ENCODE results near the gene PIK3AP1.
A peak's percentile ranks its signal among the peaks of the same experiment; 100 is the strongest.

The PIK3AP1 gene

DNA sequence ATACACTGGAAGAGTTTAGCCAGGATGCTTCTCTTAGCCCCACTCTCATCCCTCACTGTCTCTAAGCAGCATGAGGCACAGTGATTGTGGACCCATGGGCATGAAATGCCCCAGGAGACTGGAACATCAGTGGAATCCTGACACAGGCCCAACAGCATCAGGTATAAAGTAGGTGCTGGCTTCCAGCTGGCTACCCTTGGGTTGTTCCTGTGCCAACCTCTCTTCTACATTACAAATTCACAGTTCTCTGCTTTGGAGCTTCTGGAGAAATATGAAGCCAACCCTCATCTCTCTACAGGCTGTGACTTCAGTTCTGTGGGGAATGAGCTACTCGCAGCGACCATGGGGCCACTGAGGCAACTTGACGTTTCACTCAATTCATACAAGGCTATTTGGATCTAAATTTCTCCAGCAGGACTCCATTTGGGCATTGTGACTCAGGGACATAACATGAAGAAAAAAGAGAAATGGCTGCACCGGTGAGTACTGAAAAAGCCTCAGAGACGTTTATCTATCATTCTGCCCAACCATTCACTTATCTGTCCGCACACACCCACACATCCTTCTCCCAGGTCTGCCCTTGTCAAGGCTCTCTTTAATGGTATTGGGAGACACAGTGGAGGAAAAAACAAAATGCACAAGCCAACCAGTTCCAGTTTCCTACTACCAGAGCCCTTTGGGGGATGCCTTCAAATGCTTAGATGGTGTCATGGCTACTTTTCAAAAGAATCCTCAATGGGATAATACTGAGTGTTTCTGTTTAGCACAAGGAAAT is 98.1 kb downstream of the PIK3AP1 start:
- H3K9me3 Mint-ChIP-seq: no peaks in the 10 kb centered on the region
- no peak overlapping the region for H3K27ac Mint-ChIP-seq
- peaks cover 43% of the 10 kb centered on the region for H3K36me3 Mint-ChIP-seq

DNA sequence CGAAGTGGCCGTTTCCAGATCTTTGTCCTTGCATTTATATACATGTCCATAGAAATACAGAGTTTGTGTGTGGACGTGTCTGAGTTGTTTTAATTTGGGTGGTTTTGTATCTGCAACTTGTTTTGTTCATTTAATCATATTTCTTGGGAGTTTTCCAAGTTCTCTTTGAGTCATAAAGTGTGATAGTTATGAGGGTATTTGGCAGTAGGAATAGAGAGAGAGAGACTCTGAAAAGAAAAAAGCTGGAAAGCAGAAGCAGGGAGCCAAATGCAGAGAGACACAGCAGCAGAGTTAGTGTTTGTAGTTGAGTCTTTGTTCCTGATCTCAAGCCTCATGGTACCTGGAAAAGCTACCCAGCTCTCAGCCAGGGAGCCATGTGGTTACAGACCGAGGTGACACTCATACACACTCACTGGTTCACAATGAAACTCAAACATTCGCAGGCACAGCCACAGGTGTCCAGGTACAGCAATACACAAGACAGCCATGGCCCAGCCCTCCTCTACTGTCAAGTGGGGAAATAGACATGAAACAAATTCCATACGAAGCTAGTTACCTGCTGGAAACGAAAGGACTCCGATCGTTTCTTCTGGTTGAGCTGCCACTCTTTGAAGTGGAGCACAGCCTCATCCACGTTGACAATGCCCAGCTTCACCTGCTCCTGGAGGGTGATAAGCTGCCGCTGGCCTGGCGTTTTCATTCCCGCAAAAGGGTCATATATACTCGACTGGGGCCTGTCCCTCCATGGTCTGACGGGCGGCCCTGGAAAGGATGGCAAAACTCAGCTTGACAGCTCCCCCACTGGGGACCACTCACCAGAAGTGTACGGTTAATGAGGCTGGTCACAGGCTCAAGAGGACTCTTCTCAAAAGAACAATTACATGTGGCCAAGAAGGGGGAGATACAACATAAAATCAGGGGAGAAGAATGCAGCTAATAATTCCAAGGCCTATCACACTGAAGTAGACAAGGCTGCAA is 100.2 kb downstream of the PIK3AP1 start:
- H3K9me3 Mint-ChIP-seq: no peaks in the 10 kb centered on the region
- no peaks in the 10 kb centered on the region for H3K27me3 Mint-ChIP-seq
- H3K4me1 Mint-ChIP-seq: peaks cover 8% of the 10 kb centered on the region
- ATAC-seq (ENCODE audit: low read depth) (no peak), DNase-seq (ENCODE audit: low spot score in 2 of 2) (no peak)
- H3K4me3 Mint-ChIP-seq: no peak overlapping the region
- H3K27ac Mint-ChIP-seq: peak overlapping the region; percentile 72
- H3K36me3 Mint-ChIP-seq: peaks cover 47% of the 10 kb centered on the region

More for the DNA sequence above, 98.1 kb downstream of the PIK3AP1 start:
- ATAC-seq (ENCODE audit: low read depth) (no peak), DNase-seq (ENCODE audit: low spot score in 2 of 2) (no peak)
- Mint-ChIP-seq H3K4me1 (peaks cover 6% of the 10 kb centered on the region), H3K27me3 (no peaks in the 10 kb centered on the region), H3K4me3 (no peak overlapping the region)

DNA sequence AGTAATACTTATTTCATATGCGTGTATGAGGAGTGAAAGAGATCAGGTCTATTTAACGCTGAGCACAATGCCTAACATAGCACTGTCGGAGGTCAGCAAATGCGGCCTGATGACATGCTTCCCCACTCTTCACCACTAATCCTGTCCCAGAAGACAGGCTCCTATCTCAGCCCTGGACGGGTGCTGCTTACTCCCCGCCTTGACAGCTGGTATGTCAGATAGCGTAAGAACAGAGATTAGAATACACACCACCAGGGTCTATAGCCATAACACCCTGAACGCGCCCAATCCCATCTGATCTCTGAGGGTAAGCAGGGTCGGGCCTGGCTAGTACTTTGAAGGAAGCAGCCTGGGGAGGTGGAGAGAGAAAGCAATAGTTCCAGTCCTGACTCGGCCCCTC is 101.2 kb downstream of the PIK3AP1 start:
- Mint-ChIP-seq H3K27ac (peak overlapping the region; percentile 72), H3K4me3 (no peak overlapping the region), H3K36me3 (peaks cover 51% of the 10 kb centered on the region), H3K4me1 (peaks cover 8% of the 10 kb centered on the region), H3K27me3 (no peaks in the 10 kb centered on the region), H3K9me3 (no peaks in the 10 kb centered on the region)
- DNase-seq (ENCODE audit: low spot score in 2 of 2): no peak
- no peak for ATAC-seq (ENCODE audit: low read depth)

DNA sequence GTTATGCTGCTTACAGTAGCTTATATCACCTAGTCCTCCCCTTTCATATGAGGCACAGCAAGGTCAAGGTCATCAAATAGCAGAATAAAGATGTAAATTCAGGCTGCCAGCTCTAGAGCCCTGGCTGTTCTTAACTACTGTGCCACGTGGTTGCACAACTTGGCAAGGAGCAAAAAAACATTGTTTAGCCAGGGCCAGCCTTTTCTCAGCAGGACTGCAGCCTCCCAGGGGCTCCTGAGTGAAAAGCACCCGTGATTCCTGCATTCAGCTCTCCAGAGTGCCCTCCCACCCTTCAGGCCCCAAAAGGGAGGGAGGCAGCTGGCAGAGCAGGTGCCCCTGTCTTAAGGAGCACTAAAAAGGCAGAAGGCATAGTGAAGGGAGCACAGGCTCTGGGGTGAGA is 101.7 kb downstream of the PIK3AP1 start:
- Mint-ChIP-seq H3K4me1 (peaks cover 8% of the 10 kb centered on the region), H3K27me3 (no peaks in the 10 kb centered on the region), H3K9me3 (no peaks in the 10 kb centered on the region), H3K4me3 (no peak overlapping the region), H3K27ac (no peak overlapping the region), H3K36me3 (peaks cover 51% of the 10 kb centered on the region)
- no peak for DNase-seq (ENCODE audit: low spot score in 2 of 2)
- ATAC-seq (ENCODE audit: low read depth): no peak

DNA sequence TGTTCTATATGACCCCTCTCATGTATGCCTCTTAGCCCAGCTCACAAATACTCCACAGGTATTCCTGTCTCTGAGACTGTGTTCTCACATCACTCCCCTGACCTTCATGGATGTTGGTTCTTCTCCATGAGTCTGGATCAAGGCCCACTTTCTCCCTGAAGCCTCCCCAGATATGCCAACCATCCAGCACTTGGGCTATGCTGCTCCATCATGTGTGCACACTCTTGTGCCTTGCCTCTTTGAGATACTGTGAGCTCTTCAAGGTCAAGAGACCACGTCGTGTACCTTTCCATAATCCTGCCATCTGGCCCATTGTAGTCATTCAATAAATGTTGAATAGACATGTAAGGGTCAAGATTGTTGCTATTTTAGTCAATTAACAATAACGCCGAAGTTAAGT is 103.4 kb downstream of the PIK3AP1 start:
- no peak for ATAC-seq (ENCODE audit: low read depth)
- H3K27me3 Mint-ChIP-seq: no peaks in the 10 kb centered on the region
- H3K9me3 Mint-ChIP-seq: no peaks in the 10 kb centered on the region
- no peak overlapping the region for H3K4me3 Mint-ChIP-seq
- peaks cover 10% of the 10 kb centered on the region for H3K4me1 Mint-ChIP-seq
- peak overlapping the region; percentile 73 for H3K27ac Mint-ChIP-seq
- peaks cover 49% of the 10 kb centered on the region for H3K36me3 Mint-ChIP-seq
- DNase-seq (ENCODE audit: low spot score in 2 of 2): no peak

DNA sequence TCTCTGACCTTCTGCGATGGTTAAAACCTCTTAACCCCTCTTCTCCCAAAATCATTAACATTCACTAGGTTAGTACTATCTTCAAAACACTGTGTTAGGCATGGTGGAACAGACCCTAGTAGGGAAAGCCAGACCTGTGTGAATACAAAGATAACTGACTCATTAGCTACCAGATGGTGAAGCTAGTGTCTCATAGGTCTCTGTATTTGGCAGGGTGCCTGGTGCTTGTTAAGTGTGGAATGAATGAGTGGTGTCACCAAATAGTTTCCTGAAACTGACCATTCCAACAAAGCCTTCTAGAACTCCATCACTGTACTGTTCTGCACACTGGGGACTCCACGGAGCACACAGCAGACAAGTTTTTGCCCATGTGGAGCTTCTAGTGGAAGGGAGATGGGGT is 105.8 kb downstream of the PIK3AP1 start:
- H3K27ac Mint-ChIP-seq: peak overlapping the region; percentile 11
- ATAC-seq (ENCODE audit: low read depth): no peak
- H3K36me3 Mint-ChIP-seq: peaks cover 44% of the 10 kb centered on the region
- H3K9me3 Mint-ChIP-seq: no peaks in the 10 kb centered on the region
- no peak overlapping the region for H3K4me3 Mint-ChIP-seq
- peaks cover 10% of the 10 kb centered on the region for H3K4me1 Mint-ChIP-seq
- H3K27me3 Mint-ChIP-seq: no peaks in the 10 kb centered on the region
- no peak for DNase-seq (ENCODE audit: low spot score in 2 of 2)

DNA sequence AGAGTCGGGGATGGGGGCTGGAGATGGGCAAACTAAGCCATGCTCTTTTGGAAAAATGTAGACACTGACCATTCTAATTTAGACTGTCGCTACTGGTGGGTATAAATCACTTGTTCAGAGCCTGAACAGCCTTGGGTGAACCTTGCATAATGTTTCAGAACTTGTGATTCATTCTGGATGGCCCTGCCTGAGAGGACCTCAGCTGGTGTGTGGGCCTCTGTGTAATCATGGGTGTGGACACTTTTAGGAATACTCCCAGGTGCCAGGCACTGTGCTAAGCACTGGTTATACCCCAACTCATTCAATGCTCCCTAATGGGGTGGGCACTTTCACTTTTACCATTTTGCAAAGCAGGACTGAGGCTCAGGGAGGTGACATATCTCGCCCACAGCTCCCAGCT is 106.7 kb downstream of the PIK3AP1 start:
- peaks cover 10% of the 10 kb centered on the region for H3K4me1 Mint-ChIP-seq
- H3K9me3 Mint-ChIP-seq: no peaks in the 10 kb centered on the region
- peaks cover 44% of the 10 kb centered on the region for H3K36me3 Mint-ChIP-seq
- no peak overlapping the region for H3K27ac Mint-ChIP-seq
- H3K27me3 Mint-ChIP-seq: no peaks in the 10 kb centered on the region
- DNase-seq (ENCODE audit: low spot score in 2 of 2) (no peak), ATAC-seq (ENCODE audit: low read depth) (no peak)
- H3K4me3 Mint-ChIP-seq: no peak overlapping the region

DNA sequence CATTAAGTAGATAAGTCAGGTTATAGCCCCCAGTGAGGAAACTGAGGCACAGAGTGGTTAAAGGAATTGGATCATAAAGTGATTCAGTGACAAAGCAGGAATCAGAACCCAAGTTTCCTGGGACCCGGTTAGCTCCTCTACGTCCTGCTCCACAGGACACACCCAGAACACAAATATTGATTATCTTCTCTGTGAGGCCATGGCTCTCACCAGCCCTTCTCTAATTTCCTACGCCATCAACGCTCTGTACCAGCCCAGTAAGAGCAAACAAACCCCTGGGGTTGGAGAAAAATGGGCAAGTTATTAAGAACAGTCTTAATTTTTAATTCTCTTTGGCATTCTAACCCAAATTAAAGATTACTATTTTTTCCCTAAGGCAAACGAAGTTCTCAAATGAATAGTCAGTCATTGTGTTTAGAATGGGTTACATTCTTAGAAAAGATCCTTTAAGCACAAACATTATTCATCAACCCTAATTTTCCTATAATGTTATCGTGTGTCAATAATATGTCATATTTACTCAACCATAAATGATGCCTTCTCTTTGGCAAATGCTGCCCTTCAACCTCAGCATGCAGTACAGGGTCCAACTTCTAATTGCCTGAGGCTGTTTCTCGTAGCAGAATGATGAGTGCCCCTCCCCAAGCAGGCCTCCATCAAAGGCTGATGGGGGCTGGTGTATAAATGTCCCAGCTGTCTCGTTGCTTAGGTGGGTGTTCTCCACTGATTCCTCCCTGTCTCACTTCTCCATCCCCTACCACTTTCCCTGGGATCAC is 108.1 kb downstream of the PIK3AP1 start:
- DNase-seq (ENCODE audit: low spot score in 2 of 2) (no peak), ATAC-seq (ENCODE audit: low read depth) (no peak)
- Mint-ChIP-seq H3K27ac (peak overlapping the region; percentile 28), H3K36me3 (peaks cover 49% of the 10 kb centered on the region), H3K4me1 (peaks cover 6% of the 10 kb centered on the region), H3K4me3 (no peak overlapping the region), H3K9me3 (no peaks in the 10 kb centered on the region), H3K27me3 (no peaks in the 10 kb centered on the region)

DNA sequence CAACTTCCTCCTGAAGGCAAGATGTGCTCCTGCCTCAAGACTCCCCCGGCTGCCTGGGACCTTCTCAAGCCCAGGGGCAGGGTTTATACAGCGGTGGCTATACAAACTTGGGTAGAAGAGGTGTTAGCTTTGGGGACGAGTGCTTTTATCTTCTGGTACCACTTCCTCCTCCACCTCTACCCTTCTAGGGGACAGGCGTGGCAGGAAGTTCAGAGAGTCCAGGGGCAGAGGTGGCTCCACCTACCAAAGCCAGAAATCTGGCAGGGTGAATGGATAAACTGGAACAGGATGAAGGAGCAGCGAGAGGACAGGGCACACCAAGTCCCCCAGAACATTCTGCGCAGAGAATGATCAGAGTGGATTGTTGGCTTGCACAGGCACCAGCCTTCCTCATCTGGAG is 109.5 kb downstream of the PIK3AP1 start:
- no peak for ATAC-seq (ENCODE audit: low read depth)
- Mint-ChIP-seq H3K27me3 (no peaks in the 10 kb centered on the region), H3K27ac (peak overlapping the region; percentile 41), H3K4me3 (no peak overlapping the region), H3K9me3 (no peaks in the 10 kb centered on the region), H3K4me1 (peaks cover 8% of the 10 kb centered on the region), H3K36me3 (peaks cover 50% of the 10 kb centered on the region)
- no peak for DNase-seq (ENCODE audit: low spot score in 2 of 2)

DNA sequence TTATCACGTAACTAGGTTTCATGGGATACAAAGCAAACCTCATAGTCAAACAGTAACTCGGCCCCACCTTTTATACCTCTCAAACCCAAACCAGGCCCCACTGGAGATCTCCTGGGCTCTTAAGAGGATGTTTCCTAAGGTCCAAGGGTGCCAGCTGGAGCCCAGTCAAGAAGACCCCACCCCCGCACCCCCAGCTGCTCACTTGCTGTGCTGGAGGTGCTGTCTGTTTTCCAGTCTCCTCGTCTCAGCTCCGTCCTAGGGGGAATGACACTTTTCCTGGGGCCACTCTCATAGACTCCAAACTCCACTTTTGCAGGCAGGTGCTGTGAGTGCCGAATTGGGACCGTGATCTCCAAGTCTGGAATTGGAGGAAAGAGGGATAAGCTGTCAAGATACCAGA is 110.8 kb downstream of the PIK3AP1 start:
- H3K27ac Mint-ChIP-seq: peak overlapping the region; percentile 79
- no peak for ATAC-seq (ENCODE audit: low read depth)
- H3K36me3 Mint-ChIP-seq: peaks cover 40% of the 10 kb centered on the region

DNA sequence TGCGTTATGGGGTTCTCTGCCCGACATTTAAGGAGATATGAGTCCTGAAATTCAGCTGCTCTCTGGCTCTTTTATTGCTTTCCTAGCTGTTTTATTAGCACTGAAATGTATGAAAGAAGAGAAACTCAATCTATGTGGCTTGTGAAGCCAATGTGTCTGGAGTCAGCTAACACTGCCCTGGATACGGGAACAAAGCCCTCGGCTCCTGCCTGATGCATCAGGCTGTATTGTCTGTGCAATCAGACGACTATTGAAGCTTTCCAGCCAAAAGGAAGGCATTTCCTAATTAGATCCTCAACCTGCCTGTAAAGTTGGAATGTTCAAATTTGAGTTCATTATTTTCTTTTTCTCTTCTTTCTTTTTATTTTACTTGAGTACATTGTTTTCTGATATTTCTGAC is 111.5 kb downstream of the PIK3AP1 start:
- no peak for DNase-seq (ENCODE audit: low spot score in 2 of 2)
- Mint-ChIP-seq H3K4me1 (peaks cover 4% of the 10 kb centered on the region), H3K36me3 (peaks cover 35% of the 10 kb centered on the region), H3K4me3 (no peak overlapping the region), H3K27ac (peak overlapping the region; percentile 47), H3K9me3 (no peaks in the 10 kb centered on the region), H3K27me3 (no peaks in the 10 kb centered on the region)
- ATAC-seq (ENCODE audit: low read depth): no peak

More for the DNA sequence above, 110.8 kb downstream of the PIK3AP1 start:
- Mint-ChIP-seq H3K4me1 (peaks cover 4% of the 10 kb centered on the region), H3K9me3 (no peaks in the 10 kb centered on the region), H3K27me3 (no peaks in the 10 kb centered on the region), H3K4me3 (no peak overlapping the region)
- DNase-seq (ENCODE audit: low spot score in 2 of 2): no peak

DNA sequence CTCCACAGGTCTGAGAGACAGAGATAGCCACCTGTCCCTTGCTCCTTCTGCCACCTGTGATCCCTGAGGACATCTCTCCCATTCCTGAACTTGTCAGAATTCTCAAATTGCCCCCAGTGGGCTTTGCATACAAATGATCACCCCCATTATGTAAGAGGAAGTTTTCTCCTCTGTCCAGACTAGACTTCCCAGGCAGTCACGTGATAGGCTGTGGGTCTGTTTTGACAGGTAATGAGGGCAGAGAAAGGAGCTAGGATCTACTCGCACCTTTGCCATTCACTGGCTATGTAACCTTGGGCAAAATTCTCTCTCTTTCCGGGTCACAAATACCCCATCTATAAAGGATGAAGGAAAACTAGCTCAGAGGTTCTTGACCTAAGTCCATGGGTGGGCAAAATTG is 112.1 kb downstream of the PIK3AP1 start:
- DNase-seq (ENCODE audit: low spot score in 2 of 2) (no peak), ATAC-seq (ENCODE audit: low read depth) (no peak)
- Mint-ChIP-seq H3K36me3 (peaks cover 35% of the 10 kb centered on the region), H3K9me3 (no peaks in the 10 kb centered on the region), H3K27ac (peak overlapping the region; percentile 47), H3K4me1 (peaks cover 4% of the 10 kb centered on the region), H3K4me3 (no peak overlapping the region), H3K27me3 (no peaks in the 10 kb centered on the region)

DNA sequence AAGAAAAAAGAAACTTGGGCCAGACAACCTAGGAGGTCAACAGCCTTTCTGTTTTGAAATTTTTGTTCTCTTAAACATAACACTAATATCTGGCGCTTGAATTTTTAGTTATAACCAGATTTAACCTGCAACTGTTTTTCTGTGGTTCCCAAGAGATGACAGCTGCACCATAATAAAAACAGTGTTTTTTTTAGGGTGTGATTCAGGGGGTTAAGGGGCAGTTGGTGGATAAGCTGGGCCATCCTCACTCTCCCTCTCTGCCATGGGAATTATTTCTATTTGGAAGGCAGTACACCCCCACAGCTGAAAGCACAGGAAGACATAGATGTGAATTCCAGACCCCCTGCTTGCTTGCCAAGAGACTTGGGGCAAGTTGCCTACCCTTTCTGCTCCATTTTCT is 113.4 kb downstream of the PIK3AP1 start:
- H3K27me3 Mint-ChIP-seq: no peaks in the 10 kb centered on the region
- DNase-seq (ENCODE audit: low spot score in 2 of 2) (no peak), ATAC-seq (ENCODE audit: low read depth) (no peak)
- no peaks in the 10 kb centered on the region for H3K9me3 Mint-ChIP-seq
- peaks cover 4% of the 10 kb centered on the region for H3K4me1 Mint-ChIP-seq
- no peak overlapping the region for H3K27ac Mint-ChIP-seq
- H3K4me3 Mint-ChIP-seq: no peak overlapping the region
- peaks cover 37% of the 10 kb centered on the region for H3K36me3 Mint-ChIP-seq

DNA sequence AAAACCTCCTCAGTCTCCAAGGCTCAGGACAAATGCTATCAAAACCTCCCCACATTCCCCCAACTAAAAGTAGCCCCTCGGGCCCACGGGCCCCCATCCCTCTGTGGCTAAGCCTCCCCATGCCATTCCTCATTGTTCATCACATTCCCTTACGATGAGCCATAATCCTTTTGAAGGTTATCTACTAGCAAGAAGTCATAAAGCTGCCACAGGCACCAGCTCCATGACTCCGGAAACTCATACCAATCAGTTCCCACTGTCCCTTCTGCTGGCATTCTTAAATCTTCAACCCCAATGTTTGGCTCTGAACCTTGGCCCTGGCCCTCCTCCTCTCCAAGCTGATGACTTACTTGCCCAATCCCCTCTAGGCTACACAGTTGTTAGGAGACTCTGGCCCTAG is 114.1 kb downstream of the PIK3AP1 start:
- ATAC-seq (ENCODE audit: low read depth): no peak

More for the DNA sequence above, 114.1 kb downstream of the PIK3AP1 start:
- Mint-ChIP-seq H3K9me3 (no peaks in the 10 kb centered on the region), H3K27me3 (no peaks in the 10 kb centered on the region), H3K36me3 (peaks cover 37% of the 10 kb centered on the region), H3K4me3 (no peak overlapping the region), H3K27ac (peak overlapping the region; percentile 29), H3K4me1 (peaks cover 4% of the 10 kb centered on the region)
- no peak for DNase-seq (ENCODE audit: low spot score in 2 of 2)
